Measurements from ENCODE around the gene RNF220. TPM values are rescaled to one million over a fixed set of nuclear protein-coding genes. Genes with fewer than 3 reads are reported as not detected.

Gene RNF220
- total and polyA plus RNA-seq, 2 of the 13 experiments (the other 11 are each of a cell fraction or from before 2014, with no cell fraction given): 48.2 to 72.1 TPM

DNA sequence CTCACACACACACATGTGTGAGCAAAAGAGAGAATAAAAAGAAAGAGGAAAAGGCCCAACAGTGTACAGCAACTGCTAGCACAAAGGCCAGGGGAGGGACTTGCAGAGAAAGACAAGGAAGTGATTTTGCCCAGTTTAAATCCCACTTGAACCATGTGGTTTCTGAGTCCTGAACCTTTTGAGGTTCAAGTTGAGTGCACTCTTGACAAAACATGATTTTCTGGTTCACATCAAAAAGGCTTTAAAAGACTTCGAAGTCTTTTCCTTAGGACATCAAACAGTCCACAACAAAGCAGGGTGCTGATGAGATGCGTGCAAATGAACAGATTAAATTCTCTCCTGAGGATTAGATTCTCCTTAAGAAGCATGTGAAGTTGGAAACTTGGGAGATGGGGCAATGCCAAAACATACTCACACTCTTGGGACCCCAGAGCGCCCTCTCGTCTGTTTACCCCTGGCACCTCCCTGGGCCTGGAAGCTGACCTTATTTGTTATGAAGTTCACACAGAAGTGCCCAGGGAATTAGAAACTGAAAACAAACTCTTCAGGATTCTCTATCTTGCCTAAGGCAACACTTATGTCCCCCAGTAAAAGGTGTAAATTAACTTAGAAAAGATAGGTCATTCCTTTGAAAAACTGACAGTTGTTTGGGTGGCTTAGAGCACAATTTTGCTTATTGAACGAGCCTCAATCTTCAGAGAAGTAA is 31.5 kb downstream of the RNF220 start:
- ATAC-seq (no peak), DNase-seq (ENCODE audit: low spot score) (no peak), FAIRE-seq (no peak)
- no peak overlapping the region for H3K4me2 ChIP-seq (ENCODE audit: low read depth, low read length)
- TF ChIP-seq KAT8 (CRISPR knock-in tag; IDR thresholded peaks at IDR 0.05) (no peak), MBNL3 (CRISPR knock-in tag; conservative IDR thresholded peaks at IDR 0.05) (no peak), PHF5A (CRISPR knock-in tag; IDR thresholded peaks at IDR 0.05; ENCODE audit: low read depth, unreplicated experiment) (no peak)
- no peak overlapping the region for H3K27ac ChIP-seq (ENCODE audit: extremely low read length, insufficient read depth, low read length)
- no TSS peak for BruUV-seq (replicated peaks)
- intact Hi-C loops (cut with micrococcal nuclease; ENCODE audit: unreplicated experiment): no loop called here
- no peak overlapping the region for H3K4me3 ChIP-seq (replicated peaks in 1 of 3; ENCODE audit: insufficient read depth in 1 of 3, low read depth in 2 of 3, low read length in 3 of 3)
- H2AFZ ChIP-seq (ENCODE audit: low read length): no peak overlapping the region
- H4K20me1 ChIP-seq (ENCODE audit: insufficient read depth, low read length): 0 out of 2 replicates have a peak, but pooled peaks cover 2% of the 10 kb centered on the region
- H3K4me1 ChIP-seq (ENCODE audit: insufficient read depth, low read length): 0 out of 2 replicates have a peak, but pooled peaks cover 5% of the 10 kb centered on the region
- POLR2A ChIA-PET: no interaction called here
- in situ Hi-C loops (cut with HindIII; ENCODE audit: extremely low pct_ligation_motif_present, low pct_unique_long_range_greater_than_20kb): no loop called here
- H3K27me3 ChIP-seq (ENCODE audit: control insufficient read depth in 1 of 2, insufficient read depth in 2 of 2, low read length in 2 of 2): no peaks in the 10 kb centered on the region
- CTCF ChIA-PET (ENCODE audit: low intra/inter-chr PET ratio, low total read pairs): no interaction called here
- no peaks in the 10 kb centered on the region for H3K9me3 ChIP-seq (ENCODE audit: low read length)
- H3K36me3 ChIP-seq (replicated peaks in 1 of 2; ENCODE audit: control insufficient read depth in 1 of 2, insufficient read depth in 2 of 2, low read length in 2 of 2): peaks cover 4 to 5% of the 10 kb centered on the region in 2 experiments; a peak in 3 of 5 replicates
- 76% methylated on average over 5 of the region's 5 CpGs for WGBS (ENCODE audit: low lambda C conversion rate)
- H3K9ac ChIP-seq (ENCODE audit: insufficient read depth, low read depth, low read length): no peak overlapping the region
- no peaks in the 10 kb centered on the region for H3K79me2 ChIP-seq (ENCODE audit: insufficient read depth, low read length)

DNA sequence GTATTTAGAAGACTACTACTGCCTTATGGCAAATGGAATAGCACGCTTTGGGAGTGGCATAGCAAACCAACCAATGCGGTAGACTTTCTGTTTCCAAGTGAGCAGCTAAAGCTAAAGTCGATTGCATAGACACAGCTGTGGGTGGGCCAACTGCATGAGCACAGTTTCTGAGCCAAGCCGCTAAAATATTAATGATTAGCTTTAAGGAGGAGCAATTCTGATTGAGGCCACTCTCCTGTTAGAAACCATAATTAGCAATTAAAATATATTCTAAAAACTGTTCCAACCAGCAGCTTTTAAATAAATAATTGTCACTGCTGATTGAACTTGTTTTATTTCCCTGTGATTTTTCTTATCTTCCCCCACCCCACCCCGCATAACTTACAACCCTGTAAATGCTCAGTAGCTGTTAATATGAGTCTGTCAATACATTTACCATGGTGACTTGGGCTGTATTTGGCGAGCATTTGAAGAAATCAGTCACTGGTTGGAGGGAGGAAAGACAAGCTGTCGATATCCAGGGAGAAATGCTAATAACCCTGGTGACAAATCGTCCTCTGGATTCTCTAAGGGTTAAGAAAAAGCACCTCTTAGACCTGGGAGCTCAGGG is 32.2 kb downstream of the RNF220 start:
- intact Hi-C loops (cut with micrococcal nuclease; ENCODE audit: unreplicated experiment): no loop called here
- no TSS peak for BruUV-seq (replicated peaks)

More for the DNA sequence above, 32.2 kb downstream of the RNF220 start:
- in situ Hi-C loops (cut with HindIII; ENCODE audit: extremely low pct_ligation_motif_present, low pct_unique_long_range_greater_than_20kb): no loop called here
- Histone ChIP-seq H4K20me1 (ENCODE audit: insufficient read depth, low read length) (0 out of 2 replicates have a peak, but pooled peaks cover 2% of the 10 kb centered on the region), H3K4me1 (ENCODE audit: insufficient read depth, low read length) (0 out of 2 replicates have a peak, but pooled peaks cover 5% of the 10 kb centered on the region), H3K4me3 (replicated peaks in 1 of 3; ENCODE audit: insufficient read depth in 1 of 3, low read depth in 2 of 3, low read length in 3 of 3) (no peak overlapping the region), H3K4me2 (ENCODE audit: low read depth, low read length) (no peak overlapping the region), H3K79me2 (ENCODE audit: insufficient read depth, low read length) (no peaks in the 10 kb centered on the region), H3K36me3 (replicated peaks in 1 of 2; ENCODE audit: control insufficient read depth in 1 of 2, insufficient read depth in 2 of 2, low read length in 2 of 2) (peaks cover 4 to 5% of the 10 kb centered on the region in 2 experiments; a peak in 3 of 5 replicates), H3K9ac (ENCODE audit: insufficient read depth, low read depth, low read length) (no peak overlapping the region), H3K9me3 (ENCODE audit: low read length) (no peaks in the 10 kb centered on the region), H3K27ac (ENCODE audit: extremely low read length, insufficient read depth, low read length) (no peak overlapping the region), H3K27me3 (ENCODE audit: control insufficient read depth in 1 of 2, insufficient read depth in 2 of 2, low read length in 2 of 2) (no peaks in the 10 kb centered on the region), H2AFZ (ENCODE audit: low read length) (no peak overlapping the region)
- ChIA-PET POLR2A (no interaction called here), CTCF (ENCODE audit: low intra/inter-chr PET ratio, low total read pairs) (no interaction called here)
- ATAC-seq (no peak), FAIRE-seq (no peak), DNase-seq (ENCODE audit: low spot score) (no peak)
- no peak for TF ChIP-seq PHF20 (CRISPR knock-in tag; IDR thresholded peaks at IDR 0.05)
- TF ChIP-seq SOX6 (IDR thresholded peaks at IDR 0.05): no peak
- TF ChIP-seq SOX6 (CRISPR knock-in tag; IDR thresholded peaks at IDR 0.05): no peak
- no peak for TF ChIP-seq ZNF576 (CRISPR knock-in tag; IDR thresholded peaks at IDR 0.05)
- 52% methylated on average over 8 of the region's 8 CpGs for WGBS (ENCODE audit: low lambda C conversion rate)
